ENCODE measurements around the gene MAP3K15.
"Not testable (repeated sequence)": the region's sequence is repeated elsewhere in the genome, so short reads cannot be mapped to it uniquely, and the experiment has no call there.

MAP3K15 gene

GRCh38 chrX:19496711-19497110, 18.6 kb downstream of the MAP3K15 start:
- no peak for DNase-seq
- TF ChIP-seq GATA1 (IDR thresholded peaks at IDR 0.05; ENCODE audit: low read depth, low read length) = no peak
- no peak for TF ChIP-seq POLR2A (IDR thresholded peaks at IDR 0.05; ENCODE audit: low read length)

- TF ChIP-seq GATA1 (IDR thresholded peaks at IDR 0.05; ENCODE audit: low read depth, low read length) (no peak), POLR2A (IDR thresholded peaks at IDR 0.05; ENCODE audit: low read length) (no peak)
Observed at GRCh38 chrX:19487520-19488200, 27.6 kb downstream of the MAP3K15 start.

GRCh38 chrX:19479458-19479857, 35.9 kb downstream of the MAP3K15 start:
- TF ChIP-seq POLR2A (IDR thresholded peaks at IDR 0.05; ENCODE audit: low read length) = no peak
- no peak for TF ChIP-seq GATA1 (IDR thresholded peaks at IDR 0.05; ENCODE audit: low read depth, low read length)
- DNase-seq = no peak

More at GRCh38 chrX:19487520-19488200, 27.6 kb downstream of the MAP3K15 start:
- no peak for DNase-seq

GRCh38 chrX:19468383-19468782, 46.9 kb downstream of the MAP3K15 start:
- DNase-seq = not testable (repeated sequence)

GRCh38 chrX:19462879-19463278, 52.4 kb downstream of the MAP3K15 start:
- DNase-seq = no peak
- no peak for TF ChIP-seq GATA1 (IDR thresholded peaks at IDR 0.05; ENCODE audit: low read depth, low read length)
- TF ChIP-seq POLR2A (IDR thresholded peaks at IDR 0.05; ENCODE audit: low read length) = no peak

- no peak for DNase-seq
- TF ChIP-seq GATA1 (IDR thresholded peaks at IDR 0.05; ENCODE audit: low read depth, low read length) = no peak
- no peak for TF ChIP-seq POLR2A (IDR thresholded peaks at IDR 0.05; ENCODE audit: low read length)
Observed at GRCh38 chrX:19462231-19462630, 53.1 kb downstream of the MAP3K15 start.

GRCh38 chrX:19457662-19458061, 57.6 kb downstream of the MAP3K15 start:
- TF ChIP-seq GATA1 (IDR thresholded peaks at IDR 0.05; ENCODE audit: low read depth, low read length) (no peak), POLR2A (IDR thresholded peaks at IDR 0.05; ENCODE audit: low read length) (no peak)
- DNase-seq = no peak

- DNase-seq = no peak
- no peak for TF ChIP-seq POLR2A (IDR thresholded peaks at IDR 0.05; ENCODE audit: low read length)
- no peak for TF ChIP-seq GATA1 (IDR thresholded peaks at IDR 0.05; ENCODE audit: low read depth, low read length)
Observed at GRCh38 chrX:19448077-19448476, 67.2 kb downstream of the MAP3K15 start.

GRCh38 chrX:19446397-19446796, 68.9 kb downstream of the MAP3K15 start:
- TF ChIP-seq GATA1 (IDR thresholded peaks at IDR 0.05; ENCODE audit: low read depth, low read length) (no peak), POLR2A (IDR thresholded peaks at IDR 0.05; ENCODE audit: low read length) (no peak)
- no peak for DNase-seq

- DNase-seq = not testable (repeated sequence)
Observed at GRCh38 chrX:19445772-19446171, 69.5 kb downstream of the MAP3K15 start.

GRCh38 chrX:19443869-19444526, 71.3 kb downstream of the MAP3K15 start:
- no peak for DNase-seq
- TF ChIP-seq POLR2A (IDR thresholded peaks at IDR 0.05; ENCODE audit: low read length) (no peak), GATA1 (IDR thresholded peaks at IDR 0.05; ENCODE audit: low read depth, low read length) (no peak)

GRCh38 chrX:19440713-19441112, 74.6 kb downstream of the MAP3K15 start:
- DNase-seq = no peak
- TF ChIP-seq GATA1 (IDR thresholded peaks at IDR 0.05; ENCODE audit: low read depth, low read length) (no peak), POLR2A (IDR thresholded peaks at IDR 0.05; ENCODE audit: low read length) (no peak)

- DNase-seq = not testable (repeated sequence)
Observed at GRCh38 chrX:19422661-19423060, 92.6 kb downstream of the MAP3K15 start.

GRCh38 chrX:19410259-19410658, 105.0 kb downstream of the MAP3K15 start:
- no peak for DNase-seq
- TF ChIP-seq GATA1 (IDR thresholded peaks at IDR 0.05; ENCODE audit: low read depth, low read length) = no peak
- TF ChIP-seq POLR2A (IDR thresholded peaks at IDR 0.05; ENCODE audit: low read length) = no peak

- TF ChIP-seq POLR2A (IDR thresholded peaks at IDR 0.05; ENCODE audit: low read length) (no peak), GATA1 (IDR thresholded peaks at IDR 0.05; ENCODE audit: low read depth, low read length) (no peak)
- DNase-seq = no peak
Observed at GRCh38 chrX:19403696-19404095, 111.6 kb downstream of the MAP3K15 start.
